ENCODE results near the gene TBC1D22A. TPM values are rescaled to one million over a fixed set of nuclear protein-coding genes. Genes with fewer than 3 reads are reported as not detected.

Gene TBC1D22A
- total and polyA plus RNA-seq, 2 experiments from 2014 or later, result 16.6 to 18.5 TPM

DNA sequence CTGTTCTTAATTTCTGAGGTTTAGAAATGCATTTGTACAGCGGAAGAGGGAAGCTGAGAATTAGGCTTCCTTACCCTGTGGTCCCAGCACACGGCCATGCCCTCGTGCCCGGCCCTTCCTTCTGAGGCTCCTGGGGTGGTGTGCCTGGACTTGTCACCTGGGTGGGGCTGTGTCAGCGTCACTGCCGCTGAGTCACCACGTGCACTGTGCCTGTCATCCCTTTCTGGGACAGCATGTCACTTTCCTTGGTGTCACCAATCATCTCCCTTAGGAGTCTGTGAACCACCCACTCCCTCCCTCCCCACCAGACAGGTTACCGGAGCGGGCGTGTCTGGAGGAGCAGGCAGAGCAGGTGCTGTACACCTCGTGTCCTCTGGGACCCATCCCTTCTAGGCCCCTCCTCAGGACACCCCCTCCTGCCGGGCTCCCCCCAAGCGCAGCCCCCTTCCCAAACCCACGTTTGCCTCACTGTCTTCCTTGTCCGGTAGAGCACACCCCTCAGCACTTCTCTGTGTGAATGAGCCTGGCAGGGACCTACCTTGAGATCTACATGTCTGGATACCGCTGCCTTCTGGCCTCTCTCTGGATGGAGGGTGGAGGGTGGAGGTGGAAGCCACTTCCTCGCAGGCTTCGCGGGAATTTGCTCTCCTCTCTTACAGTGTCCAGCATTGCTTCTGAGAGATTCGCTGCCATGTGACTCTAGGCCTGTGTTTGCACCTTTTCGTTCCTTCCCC, 367.6 kb downstream of the TBC1D22A start:
- no peaks in the 10 kb centered on the region for H3K36me3 ChIP-seq
- H3K9me3 ChIP-seq (ENCODE audit: low read depth), result no peaks in the 10 kb centered on the region
- TF ChIP-seq, protein P1, sequence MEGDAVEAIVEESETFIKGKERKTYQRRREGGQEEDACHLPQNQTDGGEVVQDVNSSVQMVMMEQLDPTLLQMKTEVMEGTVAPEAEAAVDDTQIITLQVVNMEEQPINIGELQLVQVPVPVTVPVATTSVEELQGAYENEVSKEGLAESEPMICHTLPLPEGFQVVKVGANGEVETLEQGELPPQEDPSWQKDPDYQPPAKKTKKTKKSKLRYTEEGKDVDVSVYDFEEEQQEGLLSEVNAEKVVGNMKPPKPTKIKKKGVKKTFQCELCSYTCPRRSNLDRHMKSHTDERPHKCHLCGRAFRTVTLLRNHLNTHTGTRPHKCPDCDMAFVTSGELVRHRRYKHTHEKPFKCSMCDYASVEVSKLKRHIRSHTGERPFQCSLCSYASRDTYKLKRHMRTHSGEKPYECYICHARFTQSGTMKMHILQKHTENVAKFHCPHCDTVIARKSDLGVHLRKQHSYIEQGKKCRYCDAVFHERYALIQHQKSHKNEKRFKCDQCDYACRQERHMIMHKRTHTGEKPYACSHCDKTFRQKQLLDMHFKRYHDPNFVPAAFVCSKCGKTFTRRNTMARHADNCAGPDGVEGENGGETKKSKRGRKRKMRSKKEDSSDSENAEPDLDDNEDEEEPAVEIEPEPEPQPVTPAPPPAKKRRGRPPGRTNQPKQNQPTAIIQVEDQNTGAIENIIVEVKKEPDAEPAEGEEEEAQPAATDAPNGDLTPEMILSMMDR (IDR thresholded peaks at IDR 0.05; ENCODE audit: low read depth, low read length), result no peak
- H3K27ac ChIP-seq, result no peak overlapping the region
- H3K4me3 ChIP-seq, result no peak overlapping the region
- no peak for DNase-seq (ENCODE audit: low read depth in 1 of 2, low spot score in 1 of 2)
- H3K27me3 ChIP-seq, result no peaks in the 10 kb centered on the region
- no peaks in the 10 kb centered on the region for H3K4me1 ChIP-seq (ENCODE audit: low read depth)

DNA sequence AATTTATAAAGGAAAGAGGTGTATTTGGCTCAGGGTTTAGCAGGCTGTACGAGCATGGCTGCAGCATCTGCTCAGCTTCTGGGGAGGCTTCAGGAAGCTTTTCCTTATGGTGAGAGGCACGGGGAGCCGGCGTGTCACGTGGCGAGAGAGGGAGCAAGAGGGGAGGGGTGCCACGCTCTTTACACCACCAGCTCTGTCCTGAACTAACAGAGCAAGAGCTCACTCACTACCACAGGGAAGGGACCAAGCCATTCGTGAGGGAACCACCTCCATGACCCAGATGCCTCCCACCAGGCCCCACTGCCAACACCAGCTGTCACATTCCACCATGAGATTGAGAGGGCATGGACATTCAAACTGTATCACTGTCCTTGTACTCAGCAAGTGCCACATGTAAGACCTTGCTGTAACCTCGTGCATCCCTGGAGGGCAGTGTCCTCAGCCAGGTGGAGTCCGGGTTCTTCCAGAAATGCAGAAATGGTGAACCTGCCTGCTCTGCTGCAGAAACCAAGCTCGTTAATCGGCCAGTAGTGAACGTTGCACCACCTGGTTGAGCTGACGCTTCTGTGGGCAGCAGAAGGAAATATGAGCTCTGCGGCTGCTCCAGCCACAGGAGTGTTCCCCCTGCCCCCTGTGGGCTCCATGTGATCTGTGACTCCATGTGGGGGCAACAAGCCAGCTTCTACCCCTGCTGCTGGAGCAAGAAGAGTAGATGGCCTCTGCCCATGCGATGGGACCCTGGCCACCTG, 368.6 kb downstream of the TBC1D22A start:
- no peak for DNase-seq (ENCODE audit: low read depth in 1 of 2, low spot score in 1 of 2)
- H3K27ac ChIP-seq, result no peak overlapping the region
- TF ChIP-seq, protein P1 (IDR thresholded peaks at IDR 0.05; ENCODE audit: low read depth, low read length), result no peak
- no peaks in the 10 kb centered on the region for H3K4me1 ChIP-seq (ENCODE audit: low read depth)
- H3K36me3 ChIP-seq, result no peaks in the 10 kb centered on the region
- no peaks in the 10 kb centered on the region for H3K9me3 ChIP-seq (ENCODE audit: low read depth)
- no peaks in the 10 kb centered on the region for H3K27me3 ChIP-seq
- H3K4me3 ChIP-seq, result no peak overlapping the region

DNA sequence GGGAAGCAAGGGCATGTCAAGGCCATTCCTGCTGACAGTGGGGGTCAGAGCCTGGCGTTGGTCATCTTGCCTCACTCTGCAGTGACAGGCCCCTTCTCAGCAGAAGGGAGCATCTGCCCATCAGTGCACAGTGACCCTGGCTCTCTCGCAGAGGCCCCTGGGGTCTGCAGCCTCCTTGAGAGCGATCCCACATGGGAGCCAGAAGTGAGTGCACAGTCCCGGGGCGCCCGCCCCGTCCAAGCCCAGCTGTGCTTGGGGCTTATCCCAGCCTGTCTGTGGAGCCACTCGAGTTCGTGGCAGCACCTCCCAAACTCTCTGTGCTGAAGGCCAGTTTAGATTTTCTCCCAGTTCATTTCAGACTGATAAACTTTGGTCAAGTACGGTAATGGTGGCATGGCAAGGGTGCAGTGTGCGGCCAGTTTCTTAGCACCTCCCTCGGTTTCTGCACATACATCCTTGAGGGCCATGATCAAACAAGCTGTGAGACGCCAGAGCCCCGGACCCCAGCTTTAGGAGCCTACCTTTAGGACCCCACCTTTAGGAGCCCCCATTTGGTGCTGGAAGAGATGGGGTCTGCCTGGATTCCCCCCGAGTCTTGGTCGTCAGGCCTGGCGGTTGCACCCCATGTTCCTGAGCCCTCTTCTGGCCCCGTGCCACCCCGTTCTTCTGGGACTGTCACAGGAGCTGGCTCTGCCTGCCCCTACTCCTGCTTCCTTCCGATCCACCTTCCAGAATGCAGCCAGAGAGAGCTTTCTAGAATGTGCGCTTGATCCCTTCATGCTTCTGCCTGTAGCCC, 369.4 kb downstream of the TBC1D22A start:
- no peak overlapping the region for H3K27ac ChIP-seq
- TF ChIP-seq, protein P1 (IDR thresholded peaks at IDR 0.05; ENCODE audit: low read depth, low read length), result no peak
- H3K9me3 ChIP-seq (ENCODE audit: low read depth), result no peaks in the 10 kb centered on the region
- no peaks in the 10 kb centered on the region for H3K4me1 ChIP-seq (ENCODE audit: low read depth)
- H3K36me3 ChIP-seq, result no peaks in the 10 kb centered on the region
- no peak overlapping the region for H3K4me3 ChIP-seq
- no peaks in the 10 kb centered on the region for H3K27me3 ChIP-seq
- no peak for DNase-seq (ENCODE audit: low read depth in 1 of 2, low spot score in 1 of 2)

DNA sequence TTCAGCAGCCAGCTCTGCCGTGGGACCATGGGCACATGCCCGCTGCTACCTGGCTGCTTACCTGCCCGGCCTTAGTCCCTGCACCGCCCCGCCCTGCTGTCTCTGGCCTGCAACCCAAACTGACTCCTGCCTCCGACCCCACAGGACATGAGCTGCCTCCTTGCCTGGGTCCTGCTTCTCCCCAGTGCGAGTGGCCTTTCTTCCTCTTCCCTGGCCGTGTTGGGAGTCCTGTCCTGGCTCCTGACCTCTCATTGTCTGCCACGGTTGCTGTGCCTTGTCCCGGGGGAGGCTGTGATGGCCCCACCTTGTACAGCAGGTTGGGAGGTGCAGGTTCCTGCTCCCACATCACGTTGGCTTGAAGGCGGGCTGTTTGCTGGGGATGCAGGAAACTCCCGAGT, 370.0 kb downstream of the TBC1D22A start:
- TF ChIP-seq, protein P1 (IDR thresholded peaks at IDR 0.05; ENCODE audit: low read depth, low read length), result no peak
- H3K27me3 ChIP-seq, result no peaks in the 10 kb centered on the region
- H3K4me3 ChIP-seq, result no peak overlapping the region
- no peaks in the 10 kb centered on the region for H3K4me1 ChIP-seq (ENCODE audit: low read depth)
- no peak overlapping the region for H3K27ac ChIP-seq
- no peak for DNase-seq (ENCODE audit: low read depth in 1 of 2, low spot score in 1 of 2)
- H3K36me3 ChIP-seq, result no peaks in the 10 kb centered on the region
- no peaks in the 10 kb centered on the region for H3K9me3 ChIP-seq (ENCODE audit: low read depth)

DNA sequence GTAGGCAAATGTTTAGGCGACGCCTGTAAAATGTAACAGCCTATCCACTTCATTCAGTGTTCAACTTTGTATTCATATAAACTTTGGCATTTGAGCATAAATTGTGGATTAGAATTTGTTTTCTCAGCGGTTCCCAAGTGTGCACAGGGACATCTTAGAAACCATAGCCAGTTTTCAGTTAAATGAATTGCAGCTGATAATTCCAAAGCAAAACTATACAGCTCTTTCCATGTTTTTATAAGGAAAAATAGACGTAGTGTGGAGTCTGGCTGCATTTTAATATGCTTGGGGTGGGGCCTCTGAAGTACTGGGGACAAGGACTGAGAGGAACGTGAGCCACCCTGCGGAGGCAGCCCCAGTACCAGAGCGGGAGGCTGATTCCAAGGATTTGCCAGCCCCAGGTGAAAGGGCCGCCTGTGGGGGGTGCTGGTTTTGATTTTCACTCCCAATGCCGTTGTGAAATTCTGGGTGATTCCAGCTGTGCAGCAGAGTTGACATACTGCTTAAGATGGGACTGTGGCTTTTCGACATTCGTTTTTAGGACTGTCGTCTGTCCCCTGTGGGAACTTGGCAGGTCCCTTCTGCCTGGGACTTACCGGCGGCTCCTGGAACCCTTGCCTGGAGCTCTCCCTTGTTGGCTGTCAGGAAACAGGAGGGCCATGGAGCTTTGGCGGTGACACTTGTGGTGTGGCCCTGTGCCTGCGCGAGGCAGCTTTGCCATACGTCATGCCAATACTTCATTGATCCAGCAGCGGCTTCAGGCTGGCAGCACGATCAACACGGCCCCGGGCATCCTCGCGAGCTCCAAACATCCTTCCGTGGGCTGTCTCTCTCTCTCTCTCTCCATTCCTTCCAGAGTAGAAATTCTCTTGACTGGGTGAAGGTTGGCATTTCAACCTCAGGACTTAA, 370.9 kb downstream of the TBC1D22A start:
- H3K36me3 ChIP-seq, result no peaks in the 10 kb centered on the region
- H3K4me1 ChIP-seq (ENCODE audit: low read depth), result no peaks in the 10 kb centered on the region
- no peaks in the 10 kb centered on the region for H3K9me3 ChIP-seq (ENCODE audit: low read depth)
- H3K27ac ChIP-seq, result no peak overlapping the region
- H3K27me3 ChIP-seq, result no peaks in the 10 kb centered on the region
- TF ChIP-seq, protein P1 (IDR thresholded peaks at IDR 0.05; ENCODE audit: low read depth, low read length), result no peak
- no peak overlapping the region for H3K4me3 ChIP-seq
- no peak for DNase-seq (ENCODE audit: low read depth in 1 of 2, low spot score in 1 of 2)

Data from cardiac muscle cell (in vitro differentiated cells and primary cell).